GM12878 (cell line): ENCODE results near the gene ASIC5. TPM values are rescaled to one million over a fixed set of nuclear protein-coding genes. Genes with fewer than 3 reads are reported as not detected.

Source experiments
- ATAC-seq: fragments of 200-7000 bp; cut with Tn5 transposase; 3 replicates; pipeline ENCODE4 v1.9.1; 2020; ENCODE audit warnings: mild to moderate bottlenecking, moderate library complexity
- BruUV-seq: library from RNA; stranded (reverse); fragments of 400-500 nt; replicated peaks from 2 replicates; lab custom pipeline; 2021; lab: Mats Ljungman, UMichigan
- CTCF ChIA-PET: fragments of 300-600 bp; sonication (Branson Sonifier 250); formaldehyde crosslinking; extraction: SDS; loops from one replicate; lab custom pipeline; 2021; ENCODE audit warnings: inconsistent platforms; lab: Yijun Ruan, JAX
- POLR2A ChIA-PET: fragments of 350-600 bp; formaldehyde crosslinking; extraction: SDS; loops from one replicate; lab custom pipeline; 2021; ENCODE audit warnings: inconsistent platforms; lab: Charles Lee
- RAD21 ChIA-PET: fragments of 300-600 bp; sonication (Branson Sonifier 250); formaldehyde crosslinking; loops from one replicate; lab custom pipeline; 2023; ENCODE audit warnings: antibody characterized with exemption; ENCODE audit not compliant: unreplicated experiment; lab: Charles Lee
- SMC1A ChIA-PET: fragments of 300-600 bp; sonication (Branson Sonifier 250); formaldehyde crosslinking; loops from one replicate; lab custom pipeline; 2023; ENCODE audit not compliant: unreplicated experiment, uncharacterized antibody; lab: Charles Lee
- DNase-seq: peaks from one replicate; pipeline ENCODE4 v3.0.0-alpha.2; 2011; ENCODE audit warnings: low read depth, low spot score
- FAIRE-seq: peaks from 3 replicates; lab custom pipeline; 2011; peaks lifted over from hg19 to GRCh38; lab: Jason Lieb, UNC
- H2AFZ ChIP-seq: 2 replicates; pipeline ENCODE4 v1.6.0; 2011; ENCODE audit warnings: low read depth, low read length, control low read depth; ENCODE audit not compliant: control insufficient read depth
- H3K27ac ChIP-seq: 2 replicates; pipeline ENCODE4 v1.5.1; 2011; ENCODE audit warnings: control low read depth; ENCODE audit not compliant: control insufficient read depth, insufficient read depth
- H3K27me3 ChIP-seq, 2 experiments: replicated peaks in 1 of 2; 2 replicates each; pipeline versions ENCODE4 v1.6.0 to v1.6.1; 2011; ENCODE audit warnings: low read length in 1 of 2; ENCODE audit not compliant: control insufficient read depth in 2 of 2, insufficient read depth in 2 of 2
- H3K36me3 ChIP-seq, 2 experiments: 2 replicates each; pipeline ENCODE4 v1.5.1; 2011; ENCODE audit warnings: low read length in 1 of 2; ENCODE audit not compliant: control insufficient read depth in 2 of 2, insufficient read depth in 2 of 2
- H3K4me1 ChIP-seq: 2 replicates; pipeline ENCODE4 v1.6.1; 2011; ENCODE audit warnings: mild to moderate bottlenecking, low read length, moderate library complexity, mixed read lengths; ENCODE audit not compliant: control insufficient read depth, insufficient read depth
- H3K4me2 ChIP-seq: 2 replicates; pipeline ENCODE4 v1.6.0; 2011; ENCODE audit warnings: control low read depth; ENCODE audit not compliant: control insufficient read depth, insufficient read depth
- H3K4me3 ChIP-seq: fragments of 200-600 bp; sonication (generic); 2 replicates; pipeline ENCODE4 v1.5.1; 2016
- H3K79me2 ChIP-seq: 2 replicates; pipeline ENCODE4 v1.6.0; 2011; ENCODE audit warnings: low read length; ENCODE audit not compliant: control insufficient read depth, insufficient read depth
- H3K9ac ChIP-seq: 2 replicates; pipeline ENCODE4 v1.8.0; 2011; ENCODE audit warnings: low read length, control low read depth, mixed read lengths; ENCODE audit not compliant: control insufficient read depth, insufficient read depth
- H3K9me3 ChIP-seq: replicated peaks from 3 replicates; pipeline ENCODE4 v1.5.1; 2011; ENCODE audit warnings: mild to moderate bottlenecking, low read length; ENCODE audit not compliant: control insufficient read depth, insufficient read depth
- H4K20me1 ChIP-seq: 2 replicates; pipeline ENCODE4 v1.6.0; 2011; ENCODE audit not compliant: control insufficient read depth, insufficient read depth
- ATF3 ChIP-seq: IDR thresholded peaks from 2 replicates; pipeline ENCODE4 v1.6.1; 2011; ENCODE audit warnings: low read depth, mild to moderate bottlenecking, low read length, moderate library complexity, borderline replicate concordance; ENCODE audit errors: extremely low read depth
- CEBPB ChIP-seq, 2 experiments: fragments of 150-350 bp in 1 of 2; IDR thresholded peaks; 2 replicates each; pipeline ENCODE4 v1.6.1; 2012 to 2014; ENCODE audit warnings: low read depth in 2 of 2, low read length in 2 of 2, borderline replicate concordance in 1 of 2, inconsistent platforms in 1 of 2
- CUX1 ChIP-seq: IDR thresholded peaks from 2 replicates; pipeline ENCODE4 v1.6.1; 2012; ENCODE audit warnings: improper control_type of control experiment, low read depth, low read length; ENCODE audit not compliant: insufficient replicate concordance
- IRF5 ChIP-seq: fragments of 450-650 bp; IDR thresholded peaks from 2 replicates; pipeline ENCODE4 v1.6.1; 2017; ENCODE audit warnings: borderline replicate concordance
- MTA3 ChIP-seq: IDR thresholded peaks from 2 replicates; pipeline ENCODE4 v1.6.1; 2012; ENCODE audit warnings: low read length, inconsistent platforms, borderline replicate concordance
- MYB ChIP-seq: fragments of 150-350 bp; IDR thresholded peaks from 2 replicates; pipeline ENCODE4 v1.6.1; 2014; ENCODE audit warnings: mild to moderate bottlenecking, low read depth, low read length, borderline replicate concordance
- NRF1 ChIP-seq: conservative IDR thresholded peaks from 2 replicates; pipeline ENCODE4 v1.6.1; 2011; ENCODE audit warnings: mild to moderate bottlenecking, low read depth, low read length, improper control_type of control experiment
- PAX5 ChIP-seq: IDR thresholded peaks from 2 replicates; pipeline ENCODE4 v1.6.1; 2011; ENCODE audit warnings: low read depth, low read length, borderline replicate concordance
- SKIL ChIP-seq: fragments of 450-650 bp; IDR thresholded peaks from 2 replicates; pipeline ENCODE4 v1.6.1; 2017; ENCODE audit warnings: mild to moderate bottlenecking, low read depth, inconsistent platforms; ENCODE audit not compliant: poor library complexity, severe bottlenecking
- SMARCA5 ChIP-seq: fragments of 450-650 bp; IDR thresholded peaks from 2 replicates; pipeline ENCODE4 v1.6.1; 2017; ENCODE audit warnings: mild to moderate bottlenecking
- SMC3 ChIP-seq: IDR thresholded peaks from 2 replicates; pipeline ENCODE4 v1.6.1; 2011; ENCODE audit warnings: low read length, improper control_type of control experiment, borderline replicate concordance
- TCF12 ChIP-seq: IDR thresholded peaks from 2 replicates; pipeline ENCODE4 v1.6.1; 2011; ENCODE audit warnings: low read depth, mild to moderate bottlenecking, low read length
- YY1 ChIP-seq: IDR thresholded peaks from 2 replicates; pipeline ENCODE4 v1.6.1; 2011; ENCODE audit warnings: low read depth, mild to moderate bottlenecking, low read length
- ZNF622 ChIP-seq: fragments of 450-650 bp; IDR thresholded peaks from 2 replicates; pipeline ENCODE4 v1.6.1; 2017; ENCODE audit warnings: mild to moderate bottlenecking, inconsistent platforms
- ZSCAN29 ChIP-seq: fragments of 450-650 bp; IDR thresholded peaks from 2 replicates; pipeline ENCODE4 v1.6.1; 2017; ENCODE audit warnings: mild to moderate bottlenecking, moderate library complexity
- WGBS: methylation state at CpG from one replicate; pipeline ENCODE4 v1.1.6; 2016; ENCODE audit warnings: low lambda C conversion rate; ENCODE audit not compliant: insufficient replicate concordance, insufficient coverage; ENCODE audit errors: missing lambda C conversion rate; 5-methylcytosine and 5-hydroxymethylcytosine counted together
- in situ Hi-C: fragments of 300-500 bp; cut with MboI; formaldehyde crosslinking; loops from 9 replicates; pipeline ENCODE4 v1.14.3; 2018; ENCODE audit warnings: mixed read lengths
- intact Hi-C: fragments of 100-400 bp; cut with micrococcal nuclease; formaldehyde crosslinking; loops from one replicate; pipeline ENCODE4 v1.14.2; 2022; ENCODE audit not compliant: unreplicated experiment
- polyA plus RNA-seq, 11 experiments: library from polyadenylated mRNA; depleted of rRNA in 4 of 11; unstranded in 6 of 11; stranded (reverse) in 5 of 11; fragments of >200 nt; fragmentation: Nextera tagmentation in 4 of 11; fragmentation: Illumina TruSeq in 1 of 11; extraction: Ambion mirVana in 4 of 11; extraction: Trizol in 1 of 11; gene quantifications; 1 replicate in 1 of 11; 2 replicates in 10 of 11; pipeline versions ENCODE4 v1.2.1 to v1.2.3, GENCODE V29; 2011 to 2016; ENCODE audit warnings: inconsistent platforms in 2 of 11, missing spikeins in 2 of 11, low read depth in 1 of 11
- total RNA-seq, 4 experiments: library from RNA; depleted of rRNA in 3 of 4; stranded (reverse); fragments of >200 nt in 3 of 4; fragmentation: Illumina TruSeq in 1 of 4; extraction: Trizol in 1 of 4; gene quantifications; 2 replicates each; pipeline versions ENCODE4 v1.2.1 to v1.2.3, GENCODE V29; 2013 to 2021

The ASIC5 gene
- total and polyA plus RNA-seq, 10 of the 15 experiments (the other 5 are each of a cell fraction or from before 2014, with no cell fraction given) = not detected

GRCh38 chr4:155887847-155888570, 21.9 kb upstream of the ASIC5 start:
- no peaks in the 10 kb centered on the region for H4K20me1 ChIP-seq
- POLR2A ChIA-PET = no interaction called here
- H3K4me2 ChIP-seq = no peak overlapping the region
- H2AFZ ChIP-seq = no peak overlapping the region
- FAIRE-seq = no peak
- no peak overlapping the region for H3K4me3 ChIP-seq
- no peaks in the 10 kb centered on the region for H3K27me3 ChIP-seq
- H3K4me1 ChIP-seq = no peaks in the 10 kb centered on the region
- in situ Hi-C loops = no loop called here
- no peaks in the 10 kb centered on the region for H3K79me2 ChIP-seq
- H3K9me3 ChIP-seq = no peaks in the 10 kb centered on the region
- H3K9ac ChIP-seq = no peak overlapping the region
- no peak overlapping the region for H3K27ac ChIP-seq
- RAD21 ChIA-PET = no interaction called here
- SMC1A ChIA-PET = interaction anchor here (1.0 to 1.4 kb wide), 2 partner anchors 42 to 45 kb away, joined by 3 read pairs; no protein-coding TSS in a partner anchor
- ATAC-seq = no peak
- 35% methylated on average over 6 of the region's 6 CpGs for WGBS
- BruUV-seq = no TSS peak
- no peaks in the 10 kb centered on the region for H3K36me3 ChIP-seq
- no peak for DNase-seq
- CTCF ChIA-PET = interaction anchor here (1.0 kb wide), 1 partner anchor 78 kb away, joined by 3 read pairs; no protein-coding TSS in a partner anchor
- intact Hi-C loops = loop anchor here (5.0 kb wide), 2 partner anchors 76 to 309 kb away; no protein-coding TSS in a partner anchor
- TF ChIP-seq YY1 (no peak), MTA3 (no peak), ZSCAN29 (no peak), CEBPB (IDR thresholded peaks at IDR 0.05; ENCODE audit: borderline replicate concordance in 1 of 2, low read depth in 2 of 2, low read length in 2 of 2) (no peak), SMC3 (no peak), SKIL (no peak), TCF12 (no peak), ATF3 (no peak), IRF5 (no peak), CUX1 (no peak), NRF1 (no peak), SMARCA5 (no peak), PAX5 (no peak), MYB (no peak), ZNF622 (no peak)
